Right lobe of liver (tissue), 6 donors: ENCODE results near the gene DISP3. TPM values are rescaled to one million over a fixed set of nuclear protein-coding genes. Genes with fewer than 3 reads are reported as not detected.

ENCODE experiments used
- ATAC-seq, 4 donors: fragments of 200-7000 bp; cut with Tn5 transposase; one replicate each; pipeline ENCODE4 v1.9.1; 2020; ENCODE audit warnings: mild to moderate bottlenecking in 4 of 4, moderate library complexity in 4 of 4
- DNase-seq, 3 donors: peaks; one replicate each; pipeline ENCODE4 v3.0.0-alpha.2; 2020
- H3K27ac ChIP-seq, 3 donors: fragments of 200-600 bp; one replicate each; pipeline ENCODE4 v1.8.0; 2022
- H3K27me3 ChIP-seq, 2 donors: fragments of 200-600 bp; one replicate each; pipeline ENCODE4 v1.8.0; 2022
- H3K36me3 ChIP-seq, 4 donors: fragments of 200-600 bp; sonication (generic) in 1 of 4; one replicate each; pipeline versions ENCODE4 v1.5.1 to v1.8.0; 2017 to 2022; ENCODE audit warnings: control low read depth in 1 of 4
- H3K4me1 ChIP-seq, 4 donors: fragments of 200-600 bp; sonication (generic) in 1 of 4; one replicate each; pipeline versions ENCODE4 v1.5.1 to v1.8.0; 2017 to 2022; ENCODE audit warnings: control low read depth in 1 of 4
- H3K4me3 ChIP-seq, 3 donors: fragments of 200-600 bp; one replicate each; pipeline ENCODE4 v1.8.0; 2022
- H3K9me3 ChIP-seq, 4 donors: fragments of 200-600 bp; sonication (generic) in 1 of 4; one replicate each; pipeline versions ENCODE4 v1.5.1 to v1.8.0; 2017 to 2022; ENCODE audit warnings: control low read depth in 1 of 4
- POLR2A ChIP-seq: fragments of 450-650 bp; IDR thresholded peaks from one replicate; pipeline ENCODE4 v1.6.1; 2017; ENCODE audit warnings: antibody characterized with exemption, mild to moderate bottlenecking
- WGBS: methylation state at CpG from one replicate; pipeline ENCODE4 v1.1.6; 2018; ENCODE audit warnings: low coverage, low lambda C conversion rate; ENCODE audit not compliant: insufficient coverage; ENCODE audit errors: missing lambda C conversion rate; 5-methylcytosine and 5-hydroxymethylcytosine counted together
- intact Hi-C, 2 donors: fragments of 100-400 bp; cut with DNase I; formaldehyde crosslinking; loops; one replicate each; pipeline versions ENCODE4 v1.11.2 to v1.14.1; 2022
- total RNA-seq, 6 experiments: library from RNA; depleted of rRNA in 2 of 6; stranded (reverse); fragments of >200 nt in 2 of 6; fragmentation: NEBNext Ultra II Directional in 3 of 6; extraction: Animal tissue kit (Norgen Biotek cat#: 25700) in 3 of 6; gene quantifications; one replicate each; pipeline versions ENCODE4 v1.1.0 to v1.2.4, GENCODE V29; 2016 to 2023
- TF ChIP-seq, protein P1 (sequence below), 4 donors: fragments of 200-600 bp in 3 of 4; fragments of 450-650 bp in 1 of 4; IDR thresholded peaks; one replicate each; pipeline versions ENCODE4 v1.5.1 to v1.8.0; 2016 to 2022; ENCODE audit warnings: antibody characterized with exemption in 4 of 4, mild to moderate bottlenecking in 2 of 4
- donor health status: DM: no; HTN: yes; CAD: no.
- donor health status: DM: no; HTN: no; CAD: no.
- donor health status: DM: no; HTN: no; CAD: no.
- donor health status: DM: no; HTN: yes; CAD: no.
- donor health status: DM: no; HTN: yes; CAD: no.

Gene DISP3
- total RNA-seq, 6 experiments from 2014 or later, result 0.06 TPM; not detected in 5

DNA sequence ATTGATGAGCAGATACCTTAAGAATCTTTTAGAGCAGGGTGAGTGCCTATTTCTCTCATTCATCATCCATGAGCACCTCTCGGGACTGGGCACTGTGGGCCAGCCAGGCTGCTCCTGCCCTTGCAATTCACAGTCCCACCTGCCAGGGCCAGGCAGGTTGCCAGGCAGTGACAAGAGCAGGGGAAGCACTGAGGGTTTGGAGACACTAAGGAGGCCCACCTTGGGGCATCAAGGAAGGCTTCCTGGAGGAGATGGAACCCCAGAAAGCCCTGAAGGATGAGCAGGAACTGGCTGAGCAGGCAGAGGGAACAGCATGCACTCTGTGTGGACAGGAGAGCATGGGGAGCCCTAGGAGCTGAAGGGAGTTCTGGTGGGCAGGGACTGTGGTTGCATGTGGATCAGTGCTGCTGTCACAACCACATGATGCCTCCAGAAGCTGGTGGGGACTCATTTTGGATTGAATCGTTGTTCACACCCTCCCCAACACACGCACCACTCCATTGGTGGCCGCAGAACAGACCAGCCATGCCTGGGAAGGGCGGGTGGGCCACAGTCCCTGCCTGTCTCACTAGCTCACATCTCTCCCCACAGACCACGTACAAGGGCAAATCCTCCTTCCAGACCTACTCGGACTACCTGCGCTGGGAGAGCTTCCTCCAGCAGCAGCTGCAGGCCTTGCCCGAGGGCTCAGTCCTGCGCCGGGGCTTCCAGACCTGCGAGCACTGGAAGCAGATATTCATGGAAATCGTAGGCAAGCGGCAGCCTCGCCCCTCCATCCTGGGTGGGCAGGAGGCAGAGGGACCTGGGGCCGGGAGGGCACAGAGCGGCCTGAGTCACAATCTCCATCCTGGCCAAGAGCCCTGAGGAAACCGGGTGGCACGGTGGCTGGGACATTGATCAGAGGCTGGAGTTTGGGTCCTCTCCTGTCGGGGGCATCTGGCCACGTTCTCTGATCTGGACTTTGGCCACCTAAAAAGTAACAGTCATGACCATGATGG lies 55.1 kb downstream of the DISP3 start:
- H3K4me1 ChIP-seq, result no peaks in the 10 kb centered on the region
- ATAC-seq, result no peak
- intact Hi-C loops, result no loop called here

DNA sequence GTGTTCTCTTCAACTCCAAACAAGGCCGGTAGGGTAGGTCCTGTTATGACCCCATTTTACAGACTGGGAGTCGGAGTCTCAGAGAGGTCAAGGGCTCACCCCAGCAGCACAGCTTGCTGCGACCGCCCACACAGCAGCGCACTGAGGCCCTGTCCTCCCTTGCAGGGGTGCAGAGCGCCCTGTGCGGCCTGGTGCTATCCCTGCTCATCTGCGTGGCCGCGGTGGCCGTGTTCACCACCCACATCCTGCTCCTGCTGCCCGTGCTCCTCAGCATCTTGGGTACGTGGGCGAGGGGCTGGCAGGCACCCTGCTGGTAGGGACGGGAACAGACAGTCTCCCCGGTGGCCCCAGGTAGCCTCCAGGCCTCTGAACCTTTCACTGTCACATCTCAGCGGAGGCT lies 55.9 kb downstream of the DISP3 start:
- intact Hi-C loops, result no loop called here
- WGBS, result no CpG with 5 or more reads among the region's 17 CpGs

More for the DNA sequence above, 55.1 kb downstream of the DISP3 start:
- Histone ChIP-seq H3K27ac (no peak overlapping the region), H3K4me3 (no peak overlapping the region), H3K27me3 (no peaks in the 10 kb centered on the region), H3K9me3 (no peaks in the 10 kb centered on the region), H3K36me3 (no peaks in the 10 kb centered on the region)
- 70% methylated on average over 2 of the region's 21 CpGs for WGBS
- peak in 1 of 3 donors; percentile 43 for DNase-seq
- no peak for TF ChIP-seq POLR2A
- TF ChIP-seq, protein P1, sequence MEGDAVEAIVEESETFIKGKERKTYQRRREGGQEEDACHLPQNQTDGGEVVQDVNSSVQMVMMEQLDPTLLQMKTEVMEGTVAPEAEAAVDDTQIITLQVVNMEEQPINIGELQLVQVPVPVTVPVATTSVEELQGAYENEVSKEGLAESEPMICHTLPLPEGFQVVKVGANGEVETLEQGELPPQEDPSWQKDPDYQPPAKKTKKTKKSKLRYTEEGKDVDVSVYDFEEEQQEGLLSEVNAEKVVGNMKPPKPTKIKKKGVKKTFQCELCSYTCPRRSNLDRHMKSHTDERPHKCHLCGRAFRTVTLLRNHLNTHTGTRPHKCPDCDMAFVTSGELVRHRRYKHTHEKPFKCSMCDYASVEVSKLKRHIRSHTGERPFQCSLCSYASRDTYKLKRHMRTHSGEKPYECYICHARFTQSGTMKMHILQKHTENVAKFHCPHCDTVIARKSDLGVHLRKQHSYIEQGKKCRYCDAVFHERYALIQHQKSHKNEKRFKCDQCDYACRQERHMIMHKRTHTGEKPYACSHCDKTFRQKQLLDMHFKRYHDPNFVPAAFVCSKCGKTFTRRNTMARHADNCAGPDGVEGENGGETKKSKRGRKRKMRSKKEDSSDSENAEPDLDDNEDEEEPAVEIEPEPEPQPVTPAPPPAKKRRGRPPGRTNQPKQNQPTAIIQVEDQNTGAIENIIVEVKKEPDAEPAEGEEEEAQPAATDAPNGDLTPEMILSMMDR (IDR thresholded peaks at IDR 0.05), result no peak

DNA sequence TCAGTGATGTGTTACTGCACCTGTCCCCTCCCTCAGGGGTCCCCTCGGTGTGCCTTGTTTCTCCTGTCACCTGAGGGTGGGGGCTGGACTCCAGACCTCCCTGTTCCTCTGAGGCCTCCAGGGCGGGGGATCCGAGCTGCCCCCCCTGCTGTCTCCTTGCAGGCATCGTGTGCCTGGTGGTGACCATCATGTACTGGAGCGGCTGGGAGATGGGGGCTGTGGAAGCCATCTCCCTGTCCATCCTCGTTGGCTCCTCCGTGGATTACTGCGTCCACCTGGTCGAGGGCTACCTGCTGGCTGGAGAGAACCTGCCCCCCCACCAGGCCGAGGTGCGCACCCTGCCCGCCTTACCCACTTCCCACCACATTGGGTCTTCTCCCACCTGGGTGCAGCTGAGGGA lies 56.4 kb downstream of the DISP3 start:
- Histone ChIP-seq H3K4me3 (no peak overlapping the region), H3K9me3 (no peaks in the 10 kb centered on the region), H3K27ac (no peak overlapping the region), H3K4me1 (no peaks in the 10 kb centered on the region), H3K36me3 (no peaks in the 10 kb centered on the region), H3K27me3 (no peaks in the 10 kb centered on the region)
- 50% methylated on average over 1 of the region's 12 CpGs for WGBS
- DNase-seq (peak in 1 of 3 donors; percentile 27), ATAC-seq (no peak)
- intact Hi-C loops, result no loop called here
- TF ChIP-seq POLR2A, result no peak
- TF ChIP-seq, protein P1 (IDR thresholded peaks at IDR 0.05), result no peak

More for the DNA sequence above, 55.9 kb downstream of the DISP3 start:
- H3K4me1 ChIP-seq, result no peaks in the 10 kb centered on the region
- TF ChIP-seq, protein P1 (IDR thresholded peaks at IDR 0.05), result no peak
- no peak for TF ChIP-seq POLR2A
- no peak overlapping the region for H3K27ac ChIP-seq
- no peak overlapping the region for H3K4me3 ChIP-seq
- DNase-seq, result peak in 1 of 3 donors; percentile 39
- H3K36me3 ChIP-seq, result no peaks in the 10 kb centered on the region
- H3K27me3 ChIP-seq, result no peaks in the 10 kb centered on the region
- H3K9me3 ChIP-seq, result no peaks in the 10 kb centered on the region
- ATAC-seq, result no peak

DNA sequence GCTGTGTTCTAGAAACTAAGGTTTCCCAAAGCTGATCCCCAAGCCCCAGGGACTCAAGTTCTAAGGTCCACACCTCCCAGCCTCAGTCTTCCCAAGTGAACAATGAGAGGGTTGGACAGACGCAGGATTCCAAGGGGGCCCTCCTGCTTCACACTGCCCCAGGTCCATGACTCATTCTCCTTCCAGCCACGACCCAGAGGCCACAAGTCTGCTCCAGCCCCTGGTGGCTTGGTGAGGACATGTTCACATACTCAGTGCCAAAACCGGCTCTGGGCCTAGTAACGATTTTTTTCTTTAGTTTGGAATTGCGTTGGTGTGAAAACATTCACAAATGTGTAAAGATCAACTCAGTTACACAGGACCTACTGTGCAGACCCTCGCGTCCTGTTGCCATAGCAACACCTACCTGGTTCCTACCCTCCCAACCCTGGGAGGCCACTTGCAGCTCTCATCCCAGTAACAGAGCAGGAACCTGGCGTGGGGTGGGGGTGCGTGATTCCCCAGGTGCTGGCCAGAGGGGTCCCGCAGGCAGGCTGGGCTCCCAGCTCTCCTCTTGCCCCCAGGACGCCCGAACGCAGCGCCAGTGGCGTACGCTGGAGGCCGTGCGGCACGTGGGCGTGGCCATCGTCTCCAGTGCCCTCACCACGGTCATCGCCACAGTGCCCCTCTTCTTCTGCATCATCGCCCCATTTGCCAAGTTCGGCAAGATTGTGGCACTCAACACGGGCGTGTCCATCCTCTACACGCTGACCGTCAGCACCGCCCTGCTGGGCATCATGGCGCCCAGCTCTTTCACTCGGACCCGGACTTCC lies 57.0 kb downstream of the DISP3 start:
- WGBS, result 47% methylated on average over 2 of the region's 33 CpGs
- Histone ChIP-seq H3K4me1 (no peaks in the 10 kb centered on the region), H3K27me3 (no peaks in the 10 kb centered on the region), H3K4me3 (no peak overlapping the region), H3K27ac (no peak overlapping the region), H3K36me3 (no peaks in the 10 kb centered on the region), H3K9me3 (no peaks in the 10 kb centered on the region)
- TF ChIP-seq, protein P1 (IDR thresholded peaks at IDR 0.05), result no peak
- TF ChIP-seq POLR2A, result no peak
- ATAC-seq, result no peak
- DNase-seq, result peak in 1 of 3 donors; percentile 37
- intact Hi-C loops, result no loop called here
